Activated gamma-delta T cell treated with anti-CD3 and anti-CD28 coated beads, Interleukin-2, amount 50 U/mL, for 16 hours (primary cell): ENCODE results near the gene KCNMA1.

Experiments used
- DNase-seq: peaks from one replicate; pipeline ENCODE4 v3.0.0-alpha.2; 2020; ENCODE audit warnings: low read depth

The KCNMA1 gene

GRCh38 chr10:77079592-77080300, 557.9 kb downstream of the KCNMA1 start:
- no peak for DNase-seq

DNA sequence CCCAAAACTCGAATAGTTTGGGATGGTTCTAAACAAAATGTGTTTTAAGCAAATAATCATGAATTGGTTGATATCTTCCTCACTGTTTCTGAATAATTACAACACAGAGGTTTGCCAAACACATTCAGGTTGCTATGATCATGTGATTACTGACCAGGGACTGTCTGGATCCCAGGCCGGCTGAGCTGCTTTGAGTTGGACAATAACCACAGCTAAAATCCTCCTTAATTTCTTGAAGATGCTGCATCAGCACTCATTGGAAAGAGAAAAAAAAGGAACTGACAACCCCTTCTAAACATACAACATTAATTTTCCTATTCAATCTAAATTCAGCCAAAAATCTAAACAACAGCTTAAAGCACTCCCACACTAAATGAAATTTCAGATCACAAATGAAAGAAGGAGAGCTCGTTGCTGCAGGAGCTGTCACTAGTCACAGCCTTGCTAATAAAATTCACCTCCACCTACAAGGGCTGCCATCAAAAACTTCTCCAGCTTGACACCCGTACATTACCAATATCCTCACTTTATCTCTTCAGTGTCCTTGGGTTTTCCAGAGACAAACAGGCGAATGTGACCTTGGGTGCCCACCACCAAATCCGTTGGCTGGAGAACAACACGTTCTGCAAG, 560.2 kb downstream of the KCNMA1 start:
- no peak for DNase-seq

GRCh38 chr10:77075926-77076325, 561.7 kb downstream of the KCNMA1 start:
- DNase-seq: no peak

- no peak for DNase-seq
These were observed 563.4 kb downstream of the KCNMA1 start for GRCh38 chr10:77074104-77074624.

DNA sequence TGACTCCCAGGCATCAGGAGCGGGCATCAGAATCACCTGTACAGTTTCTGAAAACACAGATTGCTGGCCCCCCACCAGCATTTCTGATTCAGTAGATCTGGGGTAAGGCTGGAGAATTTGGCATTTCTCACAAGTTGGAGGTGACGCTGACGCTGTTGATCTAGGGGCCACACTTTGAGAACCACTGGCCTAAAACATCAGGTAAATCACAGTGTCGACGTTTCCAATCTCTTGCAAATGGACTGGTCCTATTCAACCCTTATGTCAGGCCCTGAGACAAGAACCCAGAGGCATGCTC, 564.0 kb downstream of the KCNMA1 start:
- DNase-seq: no peak

DNA sequence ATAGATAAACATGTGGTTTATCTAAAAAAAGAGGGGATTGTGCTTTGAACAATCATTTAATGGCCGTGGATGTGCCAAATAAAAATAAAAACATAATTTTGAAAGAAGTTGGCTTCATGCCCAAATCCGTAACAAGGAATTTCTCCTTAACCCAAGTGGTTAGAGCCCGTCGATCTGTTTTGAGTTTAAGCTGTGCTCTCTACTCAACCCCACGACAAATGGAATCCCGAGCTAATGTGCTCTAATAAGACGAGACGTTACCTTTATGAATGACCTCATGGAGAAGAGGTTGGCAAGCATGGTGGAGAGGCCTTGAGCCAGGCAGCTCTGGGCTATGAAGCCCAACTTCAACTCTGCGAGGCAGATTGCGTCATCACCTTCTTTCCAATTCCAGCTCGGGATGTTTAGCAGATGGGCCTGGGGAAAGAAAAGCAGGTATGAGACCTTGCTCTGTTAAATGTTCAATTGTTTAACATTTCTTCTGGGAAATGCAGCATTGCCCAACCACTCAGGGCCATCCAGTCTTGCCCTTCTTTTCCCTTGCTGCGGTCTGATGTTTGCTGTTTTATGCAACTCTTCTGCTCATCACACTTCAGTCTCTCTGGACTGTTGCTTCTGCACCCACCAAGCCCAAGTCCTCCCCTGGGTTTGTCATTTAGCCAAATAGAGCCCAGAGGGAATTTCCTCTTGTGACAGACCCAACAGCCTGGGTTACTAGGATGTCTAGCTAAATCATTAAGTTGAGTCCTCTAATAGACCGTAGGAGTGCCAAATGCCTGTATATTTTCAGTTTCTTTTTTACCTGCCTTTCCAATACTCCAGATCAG, 564.6 kb downstream of the KCNMA1 start:
- no peak for DNase-seq

GRCh38 chr10:77072361-77072835, 565.2 kb downstream of the KCNMA1 start:
- no peak for DNase-seq

- DNase-seq: no peak
These were observed 565.7 kb downstream of the KCNMA1 start for GRCh38 chr10:77071956-77072355.

DNA sequence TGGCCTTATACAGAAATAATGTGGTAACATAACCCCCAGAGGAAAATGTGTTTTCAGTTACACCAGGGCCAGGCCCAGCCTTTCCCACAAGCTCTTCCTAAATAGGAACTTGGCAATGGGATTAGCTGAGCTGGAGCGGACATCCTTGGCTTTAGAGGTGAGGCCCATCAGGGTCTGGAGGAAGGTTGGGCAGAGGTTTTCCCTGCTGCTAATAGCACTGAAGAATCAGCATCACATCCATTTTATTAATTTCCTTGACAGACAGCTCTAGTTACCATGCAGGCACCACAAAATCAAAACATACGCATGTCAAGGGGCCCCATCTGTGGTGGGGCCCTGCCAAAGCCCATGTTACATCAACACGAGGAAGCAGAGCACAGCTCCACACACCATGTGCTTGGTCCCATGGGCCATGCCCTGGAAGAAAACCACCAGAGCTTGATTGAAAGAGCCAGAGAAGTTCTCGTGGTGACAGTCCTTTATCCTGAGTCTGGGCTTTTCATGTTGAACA, 566.6 kb downstream of the KCNMA1 start:
- DNase-seq: no peak

- no peak for DNase-seq
These were observed 567.3 kb downstream of the KCNMA1 start for GRCh38 chr10:77070346-77070745.

DNA sequence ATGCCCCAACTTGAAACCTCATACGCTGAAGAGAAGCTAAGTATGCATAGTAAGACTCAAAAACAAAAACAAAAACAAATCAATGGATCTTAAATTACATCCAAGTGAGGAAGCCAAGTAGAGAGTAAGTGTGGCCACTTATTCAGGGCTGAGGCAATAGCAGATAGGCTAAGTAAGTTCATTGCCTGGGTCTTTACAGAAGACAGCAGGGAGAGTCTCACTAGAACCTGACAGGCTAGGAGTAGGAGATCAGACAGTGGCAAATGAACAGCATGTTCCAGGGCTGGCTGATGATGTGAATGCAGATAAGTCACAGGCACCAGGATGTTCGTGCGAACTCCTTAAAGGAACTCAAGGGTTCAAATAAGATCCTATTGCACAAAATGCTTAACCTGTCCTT, 568.6 kb downstream of the KCNMA1 start:
- DNase-seq: no peak

DNA sequence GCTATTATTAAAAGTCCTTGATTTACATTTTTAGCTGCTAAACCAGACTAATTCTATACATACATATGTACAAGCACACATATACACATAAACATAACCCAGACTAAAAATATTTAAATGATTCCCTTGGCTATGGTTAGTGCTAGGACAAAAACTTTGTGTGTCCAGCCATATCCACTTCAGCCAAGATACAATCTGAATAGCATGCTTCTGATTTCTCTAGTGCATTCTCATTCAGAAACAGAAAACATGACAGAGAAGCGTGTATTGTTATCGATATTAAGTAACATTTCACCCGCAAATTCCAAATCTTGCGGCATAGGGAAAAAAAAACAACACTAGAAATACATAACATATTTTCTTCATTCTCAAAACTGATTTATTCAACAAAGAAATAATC, 569.3 kb downstream of the KCNMA1 start:
- DNase-seq: no peak

- no peak for DNase-seq
These were observed 575.2 kb downstream of the KCNMA1 start for GRCh38 chr10:77062381-77062780.

GRCh38 chr10:77060913-77061312, 576.7 kb downstream of the KCNMA1 start:
- no peak for DNase-seq

DNA sequence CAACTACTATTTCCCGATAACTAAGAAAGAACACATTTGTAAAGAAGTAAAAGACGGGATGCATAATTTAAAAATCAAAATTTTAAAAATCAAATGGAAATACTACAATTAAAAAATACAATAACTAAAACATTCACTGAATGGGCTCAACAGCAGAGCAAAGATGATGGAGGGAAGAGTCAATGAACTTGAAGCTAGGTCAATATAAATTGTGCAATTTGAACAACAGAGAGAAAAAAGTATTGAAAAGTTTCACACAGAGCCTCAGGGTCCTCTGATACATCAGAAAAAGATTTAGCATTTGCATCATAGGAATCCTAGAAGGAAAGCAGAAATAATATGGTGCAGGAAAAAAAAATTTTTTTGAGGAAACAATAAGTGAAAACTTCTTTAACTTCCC, 581.0 kb downstream of the KCNMA1 start:
- no peak for DNase-seq

GRCh38 chr10:77052593-77052992, 585.0 kb downstream of the KCNMA1 start:
- DNase-seq: no peak

DNA sequence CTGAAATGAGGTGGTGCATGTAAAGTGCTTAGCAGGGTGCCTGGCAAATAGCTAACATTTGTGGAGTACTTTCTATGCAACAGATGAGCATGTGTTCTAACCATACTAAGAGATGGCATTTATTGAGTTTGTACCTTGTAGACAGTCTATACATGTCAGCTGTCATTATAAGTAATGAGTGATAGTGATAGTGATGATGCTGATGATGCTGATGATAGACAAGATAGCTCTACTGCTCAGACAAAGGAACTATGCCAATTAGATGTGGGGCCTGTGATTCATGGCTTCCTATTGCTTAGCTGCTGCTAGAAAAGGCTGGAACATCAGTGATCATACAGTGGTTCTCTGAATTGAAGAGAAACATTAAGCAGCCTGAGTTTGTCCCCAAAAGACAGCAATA, 585.8 kb downstream of the KCNMA1 start:
- DNase-seq: no peak

- no peak for DNase-seq
These were observed 587.7 kb downstream of the KCNMA1 start for GRCh38 chr10:77049896-77050295.

GRCh38 chr10:77049146-77049545, 588.5 kb downstream of the KCNMA1 start:
- DNase-seq: no peak

GRCh38 chr10:77045085-77045484, 592.5 kb downstream of the KCNMA1 start:
- no peak for DNase-seq

- no peak for DNase-seq
These were observed 594.2 kb downstream of the KCNMA1 start for GRCh38 chr10:77043420-77043763.

GRCh38 chr10:77042706-77043419, 594.7 kb downstream of the KCNMA1 start:
- DNase-seq: no peak
